GM18517 (cell line): ENCODE results near the gene GABBR2.

ENCODE experiments used
- ATAC-seq: cut with Tn5 transposase; IDR thresholded peaks from one replicate; pipeline ENCODE4 v1.9.1; 2021; ENCODE audit warnings: mild to moderate bottlenecking, moderate library complexity; ENCODE audit not compliant: unreplicated experiment

The GABBR2 gene

DNA sequence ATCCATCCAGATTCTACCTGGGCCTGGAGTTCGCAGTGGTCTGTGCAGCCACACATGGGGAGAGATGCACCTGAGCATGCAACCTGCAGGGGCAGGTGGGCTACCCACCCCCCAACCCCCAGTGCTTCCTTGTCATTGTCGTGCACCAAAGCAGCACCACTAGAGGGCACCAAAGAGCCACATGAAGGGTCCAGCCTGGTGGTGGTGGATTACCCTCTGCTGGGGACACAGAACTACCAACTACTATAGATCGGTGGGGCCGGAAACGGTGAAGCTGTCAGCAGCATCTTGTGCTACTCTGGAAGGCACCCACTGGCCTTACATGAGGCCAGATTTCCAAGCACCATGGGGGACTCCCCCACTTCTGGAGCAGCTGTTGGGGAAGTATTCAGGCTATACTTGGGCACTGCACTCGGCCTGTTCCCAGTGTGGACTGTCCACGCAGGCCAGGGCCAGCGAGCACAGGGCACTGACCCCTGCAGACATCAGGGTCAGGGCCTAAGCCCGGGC is 393.1 kb downstream of the GABBR2 start:
- peak; percentile 62 for ATAC-seq

GRCh38 chr9:98315067-98315453 is 393.7 kb downstream of the GABBR2 start:
- no peak for ATAC-seq

- ATAC-seq: no peak
Measured at GRCh38 chr9:98314381-98315066, 394.2 kb downstream of the GABBR2 start.

DNA sequence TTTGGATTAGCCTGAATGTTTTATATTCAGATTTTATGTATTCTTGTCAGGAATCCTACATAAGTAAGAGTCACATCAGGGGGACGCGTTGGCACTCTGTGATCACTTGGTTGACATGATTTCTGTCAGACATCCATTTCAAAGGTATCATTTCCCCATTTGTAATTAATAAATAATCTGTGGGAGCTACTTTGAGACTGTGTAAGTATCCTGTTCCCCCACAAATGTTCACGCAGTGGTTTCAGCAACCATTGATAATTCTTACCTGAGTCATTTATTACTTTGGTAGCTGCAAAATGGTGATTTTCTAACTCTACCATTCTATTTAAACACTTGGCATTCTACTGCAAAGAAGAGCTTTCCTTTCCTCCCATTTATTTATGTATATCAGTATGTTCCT is 396.4 kb downstream of the GABBR2 start:
- ATAC-seq: no peak

DNA sequence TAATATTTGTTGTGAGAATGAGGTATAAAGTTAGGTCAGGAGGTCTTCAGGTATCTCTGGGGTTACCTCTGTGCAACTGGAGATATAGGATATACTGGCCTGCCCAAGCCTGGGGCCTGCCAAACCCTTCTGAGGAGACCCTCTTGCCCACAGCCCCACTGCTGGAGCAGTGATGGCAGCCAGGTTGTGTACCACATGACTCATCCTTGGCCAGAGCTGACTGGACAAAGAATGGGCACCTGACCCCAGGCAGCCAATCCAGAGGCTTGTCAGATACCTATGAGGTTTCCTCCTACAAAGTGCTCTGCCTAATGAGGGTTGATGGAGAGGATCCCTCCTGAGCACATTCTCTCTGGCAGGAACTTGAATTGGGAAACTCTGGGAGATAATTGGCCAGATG is 397.2 kb downstream of the GABBR2 start:
- no peak for ATAC-seq

- ATAC-seq: no peak
Measured at GRCh38 chr9:98310752-98311392, 397.9 kb downstream of the GABBR2 start.

DNA sequence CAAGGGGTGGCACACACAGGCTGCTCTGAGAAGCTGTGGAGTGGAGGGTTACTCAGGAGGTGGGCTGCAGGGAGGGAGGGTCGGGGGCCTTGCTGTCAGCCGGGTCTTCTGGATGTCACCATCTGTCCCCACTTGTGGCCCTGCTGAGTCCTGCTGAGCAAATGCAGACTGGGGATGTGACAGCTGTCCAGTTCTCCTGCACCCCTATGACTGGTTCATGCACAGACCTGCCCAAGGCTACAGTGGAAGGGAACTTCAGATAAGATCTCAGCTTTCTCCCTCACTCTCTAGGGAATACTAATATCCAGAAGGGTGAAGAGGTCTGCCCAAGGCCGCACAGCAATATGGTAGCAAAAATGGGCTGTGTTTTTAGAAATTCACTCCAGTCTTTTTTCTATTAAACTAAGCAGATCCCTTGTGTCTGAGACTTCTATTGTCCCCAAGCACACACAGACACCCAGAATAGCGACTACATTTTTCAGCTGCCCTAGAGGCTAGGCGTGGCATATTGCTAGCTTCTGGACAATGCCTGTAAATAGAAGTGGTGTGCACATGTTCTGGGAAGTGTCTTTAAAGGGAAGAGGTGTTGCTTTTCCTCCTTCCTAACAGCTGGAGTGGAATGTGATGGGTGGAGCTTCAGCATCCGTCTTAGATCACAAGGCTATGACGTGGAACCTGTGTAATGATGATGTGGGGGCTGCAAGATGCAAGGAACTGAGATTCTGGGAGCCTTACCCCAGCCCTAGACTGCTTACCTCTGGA is 402.2 kb downstream of the GABBR2 start:
- no peak for ATAC-seq

- ATAC-seq: no peak
Measured at GRCh38 chr9:98304381-98304780, 404.4 kb downstream of the GABBR2 start.

GRCh38 chr9:98303633-98304125 is 405.1 kb downstream of the GABBR2 start:
- ATAC-seq: no peak

- no peak for ATAC-seq
Measured at GRCh38 chr9:98302938-98303632, 405.6 kb downstream of the GABBR2 start.

DNA sequence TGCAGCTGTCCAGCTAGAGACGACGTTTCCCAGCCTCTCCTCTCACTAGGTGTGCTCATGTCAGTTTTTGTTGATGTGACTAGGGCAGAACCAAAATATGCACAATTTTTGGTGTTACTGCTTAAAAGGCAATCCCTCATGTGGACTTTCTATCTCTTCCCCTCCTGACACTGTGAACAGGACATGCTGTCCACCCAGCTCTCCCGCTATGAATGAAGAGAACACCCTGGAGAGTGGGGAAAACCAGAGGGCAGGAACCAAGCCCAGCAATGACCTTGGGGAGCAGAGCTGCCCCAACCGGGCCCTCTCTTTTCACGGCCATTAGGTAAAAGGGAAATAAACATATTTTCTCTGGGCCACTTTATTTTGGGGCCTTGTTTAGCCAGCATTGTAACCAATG is 406.6 kb downstream of the GABBR2 start:
- ATAC-seq: no peak

GRCh38 chr9:98300611-98301010 is 408.1 kb downstream of the GABBR2 start:
- ATAC-seq: no peak

- no peak for ATAC-seq
Measured at GRCh38 chr9:98298476-98298875, 410.3 kb downstream of the GABBR2 start.

GRCh38 chr9:98295824-98296223 is 412.9 kb downstream of the GABBR2 start:
- ATAC-seq: no peak

- ATAC-seq: no peak
Measured at GRCh38 chr9:98291820-98292219, 416.9 kb downstream of the GABBR2 start.

DNA sequence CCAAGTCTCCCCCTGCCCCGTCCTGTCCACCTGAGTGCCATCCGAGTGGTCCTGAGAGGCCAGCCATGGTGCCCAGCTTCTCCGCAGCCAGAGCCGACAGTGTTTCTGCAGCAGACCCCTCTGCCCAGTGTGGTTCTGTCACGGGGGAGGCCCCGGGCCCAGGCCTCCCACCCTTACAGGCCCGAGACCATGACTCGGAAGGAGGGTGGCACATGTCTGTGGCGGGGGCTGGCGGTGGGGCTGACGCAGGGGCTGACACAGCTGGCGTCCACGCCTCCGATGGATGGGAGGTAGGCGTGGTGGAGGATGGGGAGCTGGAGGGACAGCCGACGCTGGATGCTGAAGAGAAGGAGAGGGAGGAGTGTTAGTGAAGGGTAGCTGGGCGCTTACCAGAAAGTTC is 418.3 kb downstream of the GABBR2 start:
- no peak for ATAC-seq

DNA sequence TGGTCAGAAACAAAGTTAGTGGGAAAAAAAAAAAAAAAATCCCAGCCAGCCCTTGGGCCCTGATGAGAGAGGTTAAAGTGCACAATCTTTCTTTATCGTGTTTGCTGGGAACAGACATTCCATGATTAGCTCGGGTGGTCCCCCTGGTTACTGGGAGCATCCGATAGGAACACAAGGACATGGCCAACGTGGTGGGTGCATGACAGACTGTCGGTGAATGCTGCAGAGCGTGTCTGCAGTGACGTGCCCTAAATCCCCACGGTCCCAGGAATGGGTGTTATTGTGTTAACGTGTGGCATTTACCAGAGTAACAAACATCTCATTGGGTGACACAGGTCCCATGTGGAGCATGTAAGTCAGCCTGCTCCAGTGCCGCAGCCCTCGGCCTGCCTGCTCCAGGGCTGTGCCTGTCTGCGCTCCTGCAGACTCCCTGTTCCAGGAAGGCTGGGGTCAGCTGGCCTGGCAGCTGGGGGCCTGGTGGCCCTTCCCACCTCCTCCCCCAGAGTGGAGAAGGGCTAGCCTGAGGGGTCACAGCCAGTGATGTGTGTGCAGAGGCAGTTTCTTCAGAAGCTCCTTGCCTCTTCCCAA is 419.0 kb downstream of the GABBR2 start:
- no peak for ATAC-seq

DNA sequence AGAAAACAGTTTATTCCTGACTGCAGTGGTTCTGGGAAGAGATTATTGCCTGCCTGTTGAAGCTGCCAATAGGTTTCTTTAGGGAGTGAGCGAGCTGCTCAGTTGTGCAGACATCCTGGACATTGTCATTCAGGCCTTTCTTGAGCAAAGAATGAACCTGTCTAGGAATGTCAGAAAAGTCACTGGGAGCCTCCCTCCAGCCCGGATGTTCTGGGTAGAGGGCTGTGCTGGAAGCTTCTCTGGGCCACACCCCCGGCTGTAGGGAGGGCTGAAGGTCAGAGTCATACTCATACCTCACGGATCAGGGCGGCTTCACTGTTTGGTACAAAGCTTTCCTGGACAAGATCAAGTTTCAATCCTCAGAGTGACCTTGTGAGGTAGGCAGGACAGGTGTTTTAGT is 419.9 kb downstream of the GABBR2 start:
- no peak for ATAC-seq

DNA sequence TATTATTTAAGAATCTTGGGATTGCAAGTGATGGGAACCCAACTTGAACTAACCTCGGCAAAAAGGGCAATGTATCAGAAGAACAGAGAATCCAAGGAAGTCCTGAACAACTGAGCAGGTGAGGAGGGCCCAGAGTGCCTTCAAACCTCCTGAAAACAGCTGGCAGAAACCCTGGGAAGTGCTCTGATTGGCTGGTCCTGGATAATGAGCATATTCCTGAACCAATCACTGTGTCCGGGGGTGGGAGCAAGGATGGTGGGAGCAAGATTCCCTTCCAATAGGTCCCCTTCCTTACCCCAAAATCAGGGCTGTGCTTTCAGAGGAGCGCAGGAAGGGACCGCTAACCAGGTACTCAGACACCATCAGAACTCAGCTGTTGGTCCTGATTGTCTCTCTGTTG is 421.4 kb downstream of the GABBR2 start:
- no peak for ATAC-seq

DNA sequence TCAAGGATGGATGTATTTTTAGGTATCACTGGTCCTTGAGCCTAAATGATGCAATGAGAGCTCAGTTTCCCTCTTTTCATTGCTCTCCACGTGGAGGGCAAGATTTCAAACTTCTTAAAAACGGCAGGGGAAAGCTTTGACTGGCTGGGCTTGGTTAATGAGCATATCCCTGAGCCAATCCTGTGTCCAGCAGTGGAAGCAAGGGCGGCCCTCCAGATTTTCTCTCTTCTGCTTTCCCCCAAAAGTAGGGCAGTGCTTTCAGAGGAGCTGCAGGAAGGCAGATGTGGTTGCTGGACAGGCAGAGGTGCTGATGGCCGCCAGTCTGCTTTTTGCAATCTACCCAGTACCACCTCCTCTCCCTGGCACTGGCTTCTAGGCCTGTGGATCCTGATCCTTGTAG is 423.3 kb downstream of the GABBR2 start:
- ATAC-seq: no peak

GRCh38 chr9:98284754-98285153 is 424.0 kb downstream of the GABBR2 start:
- ATAC-seq: no peak
